HG03280 (cell line): Measurements from ENCODE around the gene UBAC1.
"Not testable (repeated sequence)": the region's sequence is repeated elsewhere in the genome, so short reads cannot be mapped to it uniquely, and the experiment has no call there.

Experiments used
- ATAC-seq: cut with Tn5 transposase; IDR thresholded peaks from one replicate; pipeline ENCODE4 v1.9.1; 2021; ENCODE audit warnings: mild to moderate bottlenecking, moderate library complexity; ENCODE audit not compliant: unreplicated experiment

Gene UBAC1

GRCh38 chr9:135944444-135945252 is 16.5 kb downstream of the UBAC1 start:
- ATAC-seq, result no peak

- ATAC-seq, result not testable (repeated sequence)
These were observed 17.6 kb downstream of the UBAC1 start for GRCh38 chr9:135943604-135944003.

- ATAC-seq, result no peak
These were observed 19.7 kb downstream of the UBAC1 start for GRCh38 chr9:135941288-135941995.

- no peak for ATAC-seq
These were observed 21.6 kb downstream of the UBAC1 start for GRCh38 chr9:135939351-135940265.

GRCh38 chr9:135937521-135938489 is 23.4 kb downstream of the UBAC1 start:
- ATAC-seq, result no peak

GRCh38 chr9:135933114-135933513 is 28.1 kb downstream of the UBAC1 start:
- ATAC-seq, result no peak

- no peak for ATAC-seq
These were observed 28.5 kb downstream of the UBAC1 start for GRCh38 chr9:135932656-135933055.

GRCh38 chr9:135931349-135931820 is 29.8 kb downstream of the UBAC1 start:
- ATAC-seq, result no peak

- no peak for ATAC-seq
These were observed 30.5 kb downstream of the UBAC1 start for GRCh38 chr9:135930446-135931345.

GRCh38 chr9:135929656-135930445 is 31.3 kb downstream of the UBAC1 start:
- no peak for ATAC-seq

GRCh38 chr9:135928731-135929655 is 32.2 kb downstream of the UBAC1 start:
- no peak for ATAC-seq

GRCh38 chr9:135928074-135928730 is 33.0 kb downstream of the UBAC1 start:
- ATAC-seq, result no peak

- ATAC-seq, result no peak
These were observed 33.8 kb downstream of the UBAC1 start for GRCh38 chr9:135927195-135928013.

- peak; percentile 43 for ATAC-seq
These were observed 34.6 kb downstream of the UBAC1 start for GRCh38 chr9:135926402-135927194.
